ENCODE measurements around the gene PEAK1. TPM values are rescaled to one million over a fixed set of nuclear protein-coding genes. Genes with fewer than 3 reads are reported as not detected.

Gene PEAK1
- total and polyA plus RNA-seq, 2 experiments from 2014 or later: 7.8 to 34.1 TPM

GRCh38 chr15:77120576-77120975 lies 299.3 kb downstream of the PEAK1 start:
- H4K20me1 ChIP-seq (replicated peaks; ENCODE audit: insufficient read depth): no peaks in the 10 kb centered on the region
- H3K36me3 ChIP-seq (ENCODE audit: insufficient read depth): no peaks in the 10 kb centered on the region
- Mint-ChIP-seq H3K36me3 (ENCODE audit: low read depth) (no peaks in the 10 kb centered on the region), H3K4me3 (no peak overlapping the region), H3K27ac (no peak overlapping the region), H3K27me3 (ENCODE audit: insufficient read depth, low read depth, poor library complexity) (no peaks in the 10 kb centered on the region), H3K9me3 (no peaks in the 10 kb centered on the region), H3K4me1 (peaks cover 22% of the 10 kb centered on the region)
- H3K4me1 ChIP-seq (ENCODE audit: insufficient read depth): peaks cover 18% of the 10 kb centered on the region
- TF ChIP-seq EZH2 (IDR thresholded peaks at IDR 0.05; ENCODE audit: low read depth, unreplicated experiment): no peak
- no peak for TF ChIP-seq ZNF331 (CRISPR knock-in tag; IDR thresholded peaks at IDR 0.05; ENCODE audit: low read depth)
- TF ChIP-seq ETS1 (IDR thresholded peaks at IDR 0.05): no peak
- TF ChIP-seq ZNF462 (CRISPR knock-in tag; IDR thresholded peaks at IDR 0.05): no peak
- TF ChIP-seq CTCF (conservative IDR thresholded peaks at IDR 0.05; ENCODE audit: low read depth in 2 of 2): no peak
- no peak for TF ChIP-seq EZH2phosphoT487 (IDR thresholded peaks at IDR 0.05; ENCODE audit: unreplicated experiment)
- TF ChIP-seq JUNB (IDR thresholded peaks at IDR 0.05; ENCODE audit: unreplicated experiment): no peak
- no peak for TF ChIP-seq CREB1 (CRISPR knock-in tag; IDR thresholded peaks at IDR 0.05; ENCODE audit: low read depth)
- no peak for TF ChIP-seq POLR2AphosphoS5 (IDR thresholded peaks at IDR 0.05; ENCODE audit: low read depth)
- TF ChIP-seq ZNF114 (CRISPR knock-in tag; IDR thresholded peaks at IDR 0.05): no peak
- no peak for TF ChIP-seq NANOG (IDR thresholded peaks at IDR 0.05; ENCODE audit: borderline replicate concordance)
- no peak for TF ChIP-seq REST (IDR thresholded peaks at IDR 0.05; ENCODE audit: unreplicated experiment)
- TF ChIP-seq STAT1 (IDR thresholded peaks at IDR 0.05; ENCODE audit: unreplicated experiment): no peak
- no peak overlapping the region for H3K4me3 ChIP-seq
- DNase-seq (ENCODE audit: low spot score): peak; percentile 16
- no peaks in the 10 kb centered on the region for H3K27me3 ChIP-seq (ENCODE audit: insufficient read depth)
- no peak overlapping the region for H2AFZ ChIP-seq
- H3K79me2 ChIP-seq (replicated peaks; ENCODE audit: insufficient read depth): no peaks in the 10 kb centered on the region
- no peak overlapping the region; the same call in 1 of the 2 replicates for H3K27ac ChIP-seq (ENCODE audit: low read depth)
- H3F3A ChIP-seq (replicated peaks; ENCODE audit: low read depth): no peaks in the 10 kb centered on the region
- peak overlapping the region; percentile 68 for H3K4me2 ChIP-seq
- H3K9me2 ChIP-seq (ENCODE audit: insufficient read depth): 0 out of 2 replicates have a peak, but pooled peaks cover 3% of the 10 kb centered on the region
- ATAC-seq: no peak
